ENCODE data around the gene TPRN.

DNA sequence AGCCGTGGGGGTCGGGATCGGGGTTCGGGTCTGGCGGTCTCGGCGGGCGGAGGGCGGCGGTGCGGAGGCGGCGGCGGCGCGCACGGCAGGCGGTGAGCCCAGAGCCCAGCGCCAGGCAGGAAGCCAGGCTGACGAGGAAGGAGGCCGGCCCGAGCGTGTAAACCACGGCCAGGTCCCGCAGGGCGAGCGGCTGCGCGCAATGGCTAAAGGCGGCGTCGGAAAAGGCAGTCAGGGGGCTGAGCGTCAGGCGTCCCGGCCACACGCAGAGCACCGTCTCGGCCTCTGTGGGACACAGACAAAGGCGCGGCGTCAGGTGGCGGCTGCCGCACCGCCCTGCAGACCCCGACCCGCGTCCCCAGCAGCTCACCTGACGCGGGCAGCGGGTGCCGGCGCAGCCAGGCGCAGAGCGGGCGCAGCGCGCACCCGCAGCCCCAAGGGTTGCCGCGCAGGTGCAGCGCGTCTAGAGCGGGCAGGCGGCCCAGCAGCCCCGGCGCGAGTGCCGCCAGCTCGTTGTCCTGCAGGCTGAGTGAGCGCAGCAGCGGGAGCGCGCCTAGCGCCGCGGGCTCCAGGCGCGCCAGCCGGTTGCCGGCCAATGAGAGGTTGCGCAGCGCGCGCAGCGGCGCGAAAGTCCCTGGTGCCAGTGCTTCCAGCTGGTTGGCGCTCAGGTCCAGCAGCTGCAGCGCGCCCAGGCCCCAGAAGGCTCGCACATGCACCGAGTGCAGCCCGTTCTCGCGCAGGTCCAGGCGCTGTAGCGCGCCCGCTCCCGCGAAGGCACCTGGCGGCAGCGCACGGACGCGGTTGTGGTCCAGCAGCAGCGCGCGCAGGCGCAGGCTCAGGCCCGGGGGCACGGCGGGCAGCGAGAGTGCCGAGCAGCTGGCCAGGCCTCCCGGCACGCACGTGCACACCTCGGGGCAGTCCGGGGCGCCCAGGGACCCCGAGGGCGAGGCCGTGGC is 31.4 kb downstream of the TPRN start:
- TF ChIP-seq POLR2A (IDR thresholded peaks at IDR 0.05), result no peak
- TF ChIP-seq, protein P1, sequence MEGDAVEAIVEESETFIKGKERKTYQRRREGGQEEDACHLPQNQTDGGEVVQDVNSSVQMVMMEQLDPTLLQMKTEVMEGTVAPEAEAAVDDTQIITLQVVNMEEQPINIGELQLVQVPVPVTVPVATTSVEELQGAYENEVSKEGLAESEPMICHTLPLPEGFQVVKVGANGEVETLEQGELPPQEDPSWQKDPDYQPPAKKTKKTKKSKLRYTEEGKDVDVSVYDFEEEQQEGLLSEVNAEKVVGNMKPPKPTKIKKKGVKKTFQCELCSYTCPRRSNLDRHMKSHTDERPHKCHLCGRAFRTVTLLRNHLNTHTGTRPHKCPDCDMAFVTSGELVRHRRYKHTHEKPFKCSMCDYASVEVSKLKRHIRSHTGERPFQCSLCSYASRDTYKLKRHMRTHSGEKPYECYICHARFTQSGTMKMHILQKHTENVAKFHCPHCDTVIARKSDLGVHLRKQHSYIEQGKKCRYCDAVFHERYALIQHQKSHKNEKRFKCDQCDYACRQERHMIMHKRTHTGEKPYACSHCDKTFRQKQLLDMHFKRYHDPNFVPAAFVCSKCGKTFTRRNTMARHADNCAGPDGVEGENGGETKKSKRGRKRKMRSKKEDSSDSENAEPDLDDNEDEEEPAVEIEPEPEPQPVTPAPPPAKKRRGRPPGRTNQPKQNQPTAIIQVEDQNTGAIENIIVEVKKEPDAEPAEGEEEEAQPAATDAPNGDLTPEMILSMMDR (IDR thresholded peaks at IDR 0.05), result no peak
